ENCODE measurements around the gene OR2T29. TPM values are rescaled to one million over a fixed set of nuclear protein-coding genes. Genes with fewer than 3 reads are reported as not detected.

The OR2T29 gene
- total and polyA plus RNA-seq, 2 of the 13 experiments (the other 11 are each of a cell fraction or from before 2014, with no cell fraction given), result not detected

DNA sequence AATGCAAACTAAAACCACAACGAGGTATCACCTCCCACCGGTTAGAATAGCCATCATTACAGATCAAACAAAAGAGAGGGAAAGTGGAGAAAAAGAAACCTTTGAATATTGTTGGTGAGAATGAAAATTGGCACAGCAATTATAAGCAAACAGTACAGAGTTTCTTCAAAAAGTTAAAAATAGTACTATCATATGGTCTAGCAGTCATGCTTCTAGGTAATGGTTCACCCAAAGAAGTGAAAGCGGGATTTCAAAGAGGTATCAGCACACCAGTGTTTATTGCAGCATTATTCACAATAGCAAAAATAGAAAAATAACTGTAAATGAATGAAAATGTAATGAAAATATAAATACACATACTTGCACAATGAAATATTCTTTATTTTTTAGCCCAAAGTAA lies 26.8 kb upstream of the OR2T29 start:
- Histone ChIP-seq H3K27me3 (ENCODE audit: control insufficient read depth in 1 of 2, insufficient read depth in 2 of 2, low read length in 2 of 2) (no peaks in the 10 kb centered on the region), H3K79me2 (ENCODE audit: insufficient read depth, low read length) (no peaks in the 10 kb centered on the region), H3K4me2 (ENCODE audit: low read depth, low read length) (no peak overlapping the region), H3K27ac (ENCODE audit: extremely low read length, insufficient read depth, low read length) (no peak overlapping the region), H4K20me1 (ENCODE audit: insufficient read depth, low read length) (no peaks in the 10 kb centered on the region), H3K9me3 (ENCODE audit: low read length) (no peaks in the 10 kb centered on the region), H3K36me3 (replicated peaks in 1 of 2; ENCODE audit: control insufficient read depth in 1 of 2, insufficient read depth in 2 of 2, low read length in 2 of 2) (no peaks in the 10 kb centered on the region), H3K4me3 (replicated peaks in 1 of 3; ENCODE audit: insufficient read depth in 1 of 3, low read depth in 2 of 3, low read length in 3 of 3) (no peak overlapping the region), H2AFZ (ENCODE audit: low read length) (no peak overlapping the region), H3K4me1 (ENCODE audit: insufficient read depth, low read length) (no peaks in the 10 kb centered on the region), H3K9ac (ENCODE audit: insufficient read depth, low read depth, low read length) (no peak overlapping the region)
- no TSS peak for BruUV-seq (replicated peaks)
- FAIRE-seq (no peak), ATAC-seq (no peak), DNase-seq (ENCODE audit: low spot score) (no peak)
- intact Hi-C loops (cut with micrococcal nuclease; ENCODE audit: unreplicated experiment) (no loop called here), in situ Hi-C loops (cut with HindIII; ENCODE audit: extremely low pct_ligation_motif_present, low pct_unique_long_range_greater_than_20kb) (no loop called here)
- POLR2A ChIA-PET, result no interaction called here
- TF ChIP-seq, protein P1, sequence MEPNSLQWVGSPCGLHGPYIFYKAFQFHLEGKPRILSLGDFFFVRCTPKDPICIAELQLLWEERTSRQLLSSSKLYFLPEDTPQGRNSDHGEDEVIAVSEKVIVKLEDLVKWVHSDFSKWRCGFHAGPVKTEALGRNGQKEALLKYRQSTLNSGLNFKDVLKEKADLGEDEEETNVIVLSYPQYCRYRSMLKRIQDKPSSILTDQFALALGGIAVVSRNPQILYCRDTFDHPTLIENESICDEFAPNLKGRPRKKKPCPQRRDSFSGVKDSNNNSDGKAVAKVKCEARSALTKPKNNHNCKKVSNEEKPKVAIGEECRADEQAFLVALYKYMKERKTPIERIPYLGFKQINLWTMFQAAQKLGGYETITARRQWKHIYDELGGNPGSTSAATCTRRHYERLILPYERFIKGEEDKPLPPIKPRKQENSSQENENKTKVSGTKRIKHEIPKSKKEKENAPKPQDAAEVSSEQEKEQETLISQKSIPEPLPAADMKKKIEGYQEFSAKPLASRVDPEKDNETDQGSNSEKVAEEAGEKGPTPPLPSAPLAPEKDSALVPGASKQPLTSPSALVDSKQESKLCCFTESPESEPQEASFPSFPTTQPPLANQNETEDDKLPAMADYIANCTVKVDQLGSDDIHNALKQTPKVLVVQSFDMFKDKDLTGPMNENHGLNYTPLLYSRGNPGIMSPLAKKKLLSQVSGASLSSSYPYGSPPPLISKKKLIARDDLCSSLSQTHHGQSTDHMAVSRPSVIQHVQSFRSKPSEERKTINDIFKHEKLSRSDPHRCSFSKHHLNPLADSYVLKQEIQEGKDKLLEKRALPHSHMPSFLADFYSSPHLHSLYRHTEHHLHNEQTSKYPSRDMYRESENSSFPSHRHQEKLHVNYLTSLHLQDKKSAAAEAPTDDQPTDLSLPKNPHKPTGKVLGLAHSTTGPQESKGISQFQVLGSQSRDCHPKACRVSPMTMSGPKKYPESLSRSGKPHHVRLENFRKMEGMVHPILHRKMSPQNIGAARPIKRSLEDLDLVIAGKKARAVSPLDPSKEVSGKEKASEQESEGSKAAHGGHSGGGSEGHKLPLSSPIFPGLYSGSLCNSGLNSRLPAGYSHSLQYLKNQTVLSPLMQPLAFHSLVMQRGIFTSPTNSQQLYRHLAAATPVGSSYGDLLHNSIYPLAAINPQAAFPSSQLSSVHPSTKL (CRISPR knock-in tag; IDR thresholded peaks at IDR 0.05), result no peak
- TF ChIP-seq TBP (CRISPR knock-in tag; IDR thresholded peaks at IDR 0.05), result no peak
- TF ChIP-seq ZNF670 (CRISPR knock-in tag; IDR thresholded peaks at IDR 0.05; ENCODE audit: borderline replicate concordance), result no peak
- TF ChIP-seq TGIF2 (CRISPR knock-in tag; IDR thresholded peaks at IDR 0.05), result no peak
- TF ChIP-seq JUNB (CRISPR knock-in tag; IDR thresholded peaks at IDR 0.05; ENCODE audit: borderline replicate concordance), result no peak
- no peak for TF ChIP-seq HCFC1 (IDR thresholded peaks at IDR 0.05; ENCODE audit: low read depth, low read length)
- TF ChIP-seq, protein P2, sequence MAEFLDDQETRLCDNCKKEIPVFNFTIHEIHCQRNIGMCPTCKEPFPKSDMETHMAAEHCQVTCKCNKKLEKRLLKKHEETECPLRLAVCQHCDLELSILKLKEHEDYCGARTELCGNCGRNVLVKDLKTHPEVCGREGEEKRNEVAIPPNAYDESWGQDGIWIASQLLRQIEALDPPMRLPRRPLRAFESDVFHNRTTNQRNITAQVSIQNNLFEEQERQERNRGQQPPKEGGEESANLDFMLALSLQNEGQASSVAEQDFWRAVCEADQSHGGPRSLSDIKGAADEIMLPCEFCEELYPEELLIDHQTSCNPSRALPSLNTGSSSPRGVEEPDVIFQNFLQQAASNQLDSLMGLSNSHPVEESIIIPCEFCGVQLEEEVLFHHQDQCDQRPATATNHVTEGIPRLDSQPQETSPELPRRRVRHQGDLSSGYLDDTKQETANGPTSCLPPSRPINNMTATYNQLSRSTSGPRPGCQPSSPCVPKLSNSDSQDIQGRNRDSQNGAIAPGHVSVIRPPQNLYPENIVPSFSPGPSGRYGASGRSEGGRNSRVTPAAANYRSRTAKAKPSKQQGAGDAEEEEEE (CRISPR knock-in tag; IDR thresholded peaks at IDR 0.05; ENCODE audit: borderline replicate concordance), result no peak
- CTCF ChIA-PET (ENCODE audit: low intra/inter-chr PET ratio, low total read pairs), result no interaction called here
- 4% methylated on average over 3 of the region's 3 CpGs for WGBS (ENCODE audit: low lambda C conversion rate)
